ENCODE results near the gene MBNL2. TPM values are rescaled to one million over a fixed set of nuclear protein-coding genes. Genes with fewer than 3 reads are reported as not detected.

The MBNL2 gene
- total and polyA plus RNA-seq, 2 of the 13 experiments (the other 11 are each of a cell fraction or from before 2014, with no cell fraction given): 30.8 to 59.0 TPM

DNA sequence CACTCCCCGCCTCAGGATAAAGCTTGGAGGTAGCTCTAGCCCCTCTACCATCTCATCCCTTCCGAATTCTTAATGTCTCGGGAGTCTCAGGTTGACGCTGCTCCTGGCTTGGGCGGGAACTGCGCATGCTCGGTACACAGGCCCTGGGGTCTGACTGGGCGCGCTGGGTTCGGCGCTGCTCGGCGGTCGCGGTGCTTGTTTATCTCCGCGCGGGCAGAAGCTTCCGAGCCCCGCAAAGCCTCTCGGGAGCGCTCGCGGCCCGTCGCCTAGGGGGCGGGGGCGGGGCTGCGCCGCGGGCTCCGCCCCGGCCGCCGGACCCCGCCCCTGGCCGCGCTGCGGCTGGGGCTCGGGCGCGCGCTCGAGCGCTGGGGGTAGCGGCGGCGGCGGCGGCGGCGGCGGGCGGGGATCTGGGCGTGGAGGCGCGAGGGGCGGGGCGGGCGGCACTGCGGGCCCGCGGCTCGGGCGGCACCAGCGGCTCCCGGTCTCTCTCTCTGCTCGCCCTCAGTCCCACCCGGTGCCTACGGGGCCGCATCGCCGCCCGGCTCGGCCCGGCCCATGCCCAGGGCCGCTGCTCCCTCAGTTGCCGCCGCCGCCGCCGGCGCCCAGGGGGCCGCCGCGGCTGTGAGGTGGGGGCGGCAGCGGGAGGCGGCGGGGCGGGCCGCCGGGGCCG is 211.7 kb downstream of the MBNL2 start, which contains the start of gene RAP2A (continued):
- TF ChIP-seq, protein P1, sequence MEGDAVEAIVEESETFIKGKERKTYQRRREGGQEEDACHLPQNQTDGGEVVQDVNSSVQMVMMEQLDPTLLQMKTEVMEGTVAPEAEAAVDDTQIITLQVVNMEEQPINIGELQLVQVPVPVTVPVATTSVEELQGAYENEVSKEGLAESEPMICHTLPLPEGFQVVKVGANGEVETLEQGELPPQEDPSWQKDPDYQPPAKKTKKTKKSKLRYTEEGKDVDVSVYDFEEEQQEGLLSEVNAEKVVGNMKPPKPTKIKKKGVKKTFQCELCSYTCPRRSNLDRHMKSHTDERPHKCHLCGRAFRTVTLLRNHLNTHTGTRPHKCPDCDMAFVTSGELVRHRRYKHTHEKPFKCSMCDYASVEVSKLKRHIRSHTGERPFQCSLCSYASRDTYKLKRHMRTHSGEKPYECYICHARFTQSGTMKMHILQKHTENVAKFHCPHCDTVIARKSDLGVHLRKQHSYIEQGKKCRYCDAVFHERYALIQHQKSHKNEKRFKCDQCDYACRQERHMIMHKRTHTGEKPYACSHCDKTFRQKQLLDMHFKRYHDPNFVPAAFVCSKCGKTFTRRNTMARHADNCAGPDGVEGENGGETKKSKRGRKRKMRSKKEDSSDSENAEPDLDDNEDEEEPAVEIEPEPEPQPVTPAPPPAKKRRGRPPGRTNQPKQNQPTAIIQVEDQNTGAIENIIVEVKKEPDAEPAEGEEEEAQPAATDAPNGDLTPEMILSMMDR (CRISPR knock-in tag; IDR thresholded peaks at IDR 0.05): peak; percentile 59
- TF ChIP-seq ZNF101 (CRISPR knock-in tag; IDR thresholded peaks at IDR 0.05; ENCODE audit: borderline replicate concordance, low read depth) (no peak), BRD4 (CRISPR knock-in tag; IDR thresholded peaks at IDR 0.05) (no peak), NR2F1 (CRISPR knock-in tag; IDR thresholded peaks at IDR 0.05) (no peak), HHEX (CRISPR knock-in tag; IDR thresholded peaks at IDR 0.05) (no peak), POLR2A (IDR thresholded peaks at IDR 0.05; ENCODE audit: insufficient read depth in 1 of 2, low read depth in 2 of 2, low read length in 2 of 2) (peak; percentile 57 to 72), RAD21 (CRISPR knock-in tag; IDR thresholded peaks at IDR 0.05) (peak; percentile 33; the same call in 1 of the 2 replicates), FOXK2 (IDR thresholded peaks at IDR 0.05) (peak; percentile 90), ZFX (CRISPR knock-in tag; IDR thresholded peaks at IDR 0.05; ENCODE audit: low read depth) (peak; percentile 66; the same call in 1 of the 2 replicates), ZNF616 (CRISPR knock-in tag; IDR thresholded peaks at IDR 0.05; ENCODE audit: low read depth) (0 out of 2 replicates have a peak, but pooled peaks have one; percentile 42), ZSCAN12 (CRISPR knock-in tag; IDR thresholded peaks at IDR 0.05) (no peak), KAT7 (CRISPR knock-in tag; IDR thresholded peaks at IDR 0.05; ENCODE audit: borderline replicate concordance) (no peak), KLF6 (CRISPR knock-in tag; IDR thresholded peaks at IDR 0.05) (0 out of 2 replicates have a peak, but pooled peaks have one; percentile 10), TBP (CRISPR knock-in tag; IDR thresholded peaks at IDR 0.05) (peak; percentile 39; the same call in 1 of the 2 replicates), ETV5 (CRISPR knock-in tag; IDR thresholded peaks at IDR 0.05; ENCODE audit: borderline replicate concordance) (no peak), TMF1 (CRISPR knock-in tag; IDR thresholded peaks at IDR 0.05; ENCODE audit: low read depth) (peak; percentile 60; the same call in 1 of the 2 replicates), NONO (IDR thresholded peaks at IDR 0.05) (no peak), NONO (CRISPR knock-in tag; conservative IDR thresholded peaks at IDR 0.05) (0 out of 2 replicates have a peak, but pooled peaks have one; percentile 34)
- TF ChIP-seq, protein P2, sequence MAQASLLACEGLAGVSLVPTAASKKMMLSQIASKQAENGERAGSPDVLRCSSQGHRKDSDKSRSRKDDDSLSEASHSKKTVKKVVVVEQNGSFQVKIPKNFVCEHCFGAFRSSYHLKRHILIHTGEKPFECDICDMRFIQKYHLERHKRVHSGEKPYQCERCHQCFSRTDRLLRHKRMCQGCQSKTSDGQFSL (CRISPR knock-in tag; IDR thresholded peaks at IDR 0.05): no peak
- TF ChIP-seq, protein P3, sequence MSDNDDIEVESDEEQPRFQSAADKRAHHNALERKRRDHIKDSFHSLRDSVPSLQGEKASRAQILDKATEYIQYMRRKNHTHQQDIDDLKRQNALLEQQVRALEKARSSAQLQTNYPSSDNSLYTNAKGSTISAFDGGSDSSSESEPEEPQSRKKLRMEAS (IDR thresholded peaks at IDR 0.05): peak; percentile 38; the same call in 1 of the 2 replicates
- TF ChIP-seq, protein P4, sequence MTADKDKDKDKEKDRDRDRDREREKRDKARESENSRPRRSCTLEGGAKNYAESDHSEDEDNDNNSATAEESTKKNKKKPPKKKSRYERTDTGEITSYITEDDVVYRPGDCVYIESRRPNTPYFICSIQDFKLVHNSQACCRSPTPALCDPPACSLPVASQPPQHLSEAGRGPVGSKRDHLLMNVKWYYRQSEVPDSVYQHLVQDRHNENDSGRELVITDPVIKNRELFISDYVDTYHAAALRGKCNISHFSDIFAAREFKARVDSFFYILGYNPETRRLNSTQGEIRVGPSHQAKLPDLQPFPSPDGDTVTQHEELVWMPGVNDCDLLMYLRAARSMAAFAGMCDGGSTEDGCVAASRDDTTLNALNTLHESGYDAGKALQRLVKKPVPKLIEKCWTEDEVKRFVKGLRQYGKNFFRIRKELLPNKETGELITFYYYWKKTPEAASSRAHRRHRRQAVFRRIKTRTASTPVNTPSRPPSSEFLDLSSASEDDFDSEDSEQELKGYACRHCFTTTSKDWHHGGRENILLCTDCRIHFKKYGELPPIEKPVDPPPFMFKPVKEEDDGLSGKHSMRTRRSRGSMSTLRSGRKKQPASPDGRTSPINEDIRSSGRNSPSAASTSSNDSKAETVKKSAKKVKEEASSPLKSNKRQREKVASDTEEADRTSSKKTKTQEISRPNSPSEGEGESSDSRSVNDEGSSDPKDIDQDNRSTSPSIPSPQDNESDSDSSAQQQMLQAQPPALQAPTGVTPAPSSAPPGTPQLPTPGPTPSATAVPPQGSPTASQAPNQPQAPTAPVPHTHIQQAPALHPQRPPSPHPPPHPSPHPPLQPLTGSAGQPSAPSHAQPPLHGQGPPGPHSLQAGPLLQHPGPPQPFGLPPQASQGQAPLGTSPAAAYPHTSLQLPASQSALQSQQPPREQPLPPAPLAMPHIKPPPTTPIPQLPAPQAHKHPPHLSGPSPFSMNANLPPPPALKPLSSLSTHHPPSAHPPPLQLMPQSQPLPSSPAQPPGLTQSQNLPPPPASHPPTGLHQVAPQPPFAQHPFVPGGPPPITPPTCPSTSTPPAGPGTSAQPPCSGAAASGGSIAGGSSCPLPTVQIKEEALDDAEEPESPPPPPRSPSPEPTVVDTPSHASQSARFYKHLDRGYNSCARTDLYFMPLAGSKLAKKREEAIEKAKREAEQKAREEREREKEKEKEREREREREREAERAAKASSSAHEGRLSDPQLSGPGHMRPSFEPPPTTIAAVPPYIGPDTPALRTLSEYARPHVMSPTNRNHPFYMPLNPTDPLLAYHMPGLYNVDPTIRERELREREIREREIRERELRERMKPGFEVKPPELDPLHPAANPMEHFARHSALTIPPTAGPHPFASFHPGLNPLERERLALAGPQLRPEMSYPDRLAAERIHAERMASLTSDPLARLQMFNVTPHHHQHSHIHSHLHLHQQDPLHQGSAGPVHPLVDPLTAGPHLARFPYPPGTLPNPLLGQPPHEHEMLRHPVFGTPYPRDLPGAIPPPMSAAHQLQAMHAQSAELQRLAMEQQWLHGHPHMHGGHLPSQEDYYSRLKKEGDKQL (CRISPR knock-in tag; IDR thresholded peaks at IDR 0.05; ENCODE audit: low read depth): no peak
- TF ChIP-seq, protein P5, sequence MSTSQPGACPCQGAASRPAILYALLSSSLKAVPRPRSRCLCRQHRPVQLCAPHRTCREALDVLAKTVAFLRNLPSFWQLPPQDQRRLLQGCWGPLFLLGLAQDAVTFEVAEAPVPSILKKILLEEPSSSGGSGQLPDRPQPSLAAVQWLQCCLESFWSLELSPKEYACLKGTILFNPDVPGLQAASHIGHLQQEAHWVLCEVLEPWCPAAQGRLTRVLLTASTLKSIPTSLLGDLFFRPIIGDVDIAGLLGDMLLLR (CRISPR knock-in tag; IDR thresholded peaks at IDR 0.05): 0 out of 2 replicates have a peak, but pooled peaks have one; percentile 31
- TF ChIP-seq, protein P6, sequence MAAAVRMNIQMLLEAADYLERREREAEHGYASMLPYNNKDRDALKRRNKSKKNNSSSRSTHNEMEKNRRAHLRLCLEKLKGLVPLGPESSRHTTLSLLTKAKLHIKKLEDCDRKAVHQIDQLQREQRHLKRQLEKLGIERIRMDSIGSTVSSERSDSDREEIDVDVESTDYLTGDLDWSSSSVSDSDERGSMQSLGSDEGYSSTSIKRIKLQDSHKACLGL (CRISPR knock-in tag; IDR thresholded peaks at IDR 0.05): no peak
